Measurements from ENCODE around the gene ZNF688. TPM values are rescaled to one million over a fixed set of nuclear protein-coding genes. Genes with fewer than 3 reads are reported as not detected.

ZNF688 gene
- total RNA-seq, 4 donors from 2014 or later = 9.6 to 27.1 (median 12.5) TPM

GRCh38 chr16:30566531-30566930 is 5.0 kb downstream of the ZNF688 start:
- no peak for TF ChIP-seq POLR2A (IDR thresholded peaks at IDR 0.05)
- TF ChIP-seq, protein P1, sequence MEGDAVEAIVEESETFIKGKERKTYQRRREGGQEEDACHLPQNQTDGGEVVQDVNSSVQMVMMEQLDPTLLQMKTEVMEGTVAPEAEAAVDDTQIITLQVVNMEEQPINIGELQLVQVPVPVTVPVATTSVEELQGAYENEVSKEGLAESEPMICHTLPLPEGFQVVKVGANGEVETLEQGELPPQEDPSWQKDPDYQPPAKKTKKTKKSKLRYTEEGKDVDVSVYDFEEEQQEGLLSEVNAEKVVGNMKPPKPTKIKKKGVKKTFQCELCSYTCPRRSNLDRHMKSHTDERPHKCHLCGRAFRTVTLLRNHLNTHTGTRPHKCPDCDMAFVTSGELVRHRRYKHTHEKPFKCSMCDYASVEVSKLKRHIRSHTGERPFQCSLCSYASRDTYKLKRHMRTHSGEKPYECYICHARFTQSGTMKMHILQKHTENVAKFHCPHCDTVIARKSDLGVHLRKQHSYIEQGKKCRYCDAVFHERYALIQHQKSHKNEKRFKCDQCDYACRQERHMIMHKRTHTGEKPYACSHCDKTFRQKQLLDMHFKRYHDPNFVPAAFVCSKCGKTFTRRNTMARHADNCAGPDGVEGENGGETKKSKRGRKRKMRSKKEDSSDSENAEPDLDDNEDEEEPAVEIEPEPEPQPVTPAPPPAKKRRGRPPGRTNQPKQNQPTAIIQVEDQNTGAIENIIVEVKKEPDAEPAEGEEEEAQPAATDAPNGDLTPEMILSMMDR (IDR thresholded peaks at IDR 0.05) = no peak
- Histone ChIP-seq H3K27ac (no peak overlapping the region), H3K36me3 (no peaks in the 10 kb centered on the region), H3K4me1 (no peaks in the 10 kb centered on the region), H3K4me3 (no peak overlapping the region), H3K27me3 (no peaks in the 10 kb centered on the region), H3K9me3 (no peaks in the 10 kb centered on the region)
- no peak for DNase-seq
- intact Hi-C loops (cut with DNase I; ENCODE audit: low total_unique reads) = no loop called here

DNA sequence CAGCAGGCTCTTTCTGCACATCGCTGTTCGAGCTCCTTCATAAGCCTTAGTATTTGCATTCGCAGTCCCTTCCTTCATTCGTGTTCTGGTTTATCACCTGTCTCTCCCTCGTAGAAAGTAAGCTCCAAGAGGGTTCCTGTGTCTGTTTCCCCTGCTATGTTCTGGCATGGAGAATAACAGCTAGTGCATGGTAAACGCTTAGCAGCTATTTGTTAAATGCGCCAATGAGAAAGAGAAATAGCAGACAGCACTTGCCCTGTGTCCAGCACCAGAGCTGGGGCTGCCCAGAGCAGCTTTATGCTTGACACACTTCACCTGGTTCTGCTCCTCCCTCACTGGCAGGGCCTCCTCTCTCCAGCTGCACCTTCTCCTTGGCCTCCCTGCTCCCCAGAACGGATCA is 5.5 kb downstream of the ZNF688 start:
- Histone ChIP-seq H3K4me3 (no peak overlapping the region), H3K36me3 (no peaks in the 10 kb centered on the region), H3K27ac (no peak overlapping the region), H3K27me3 (no peaks in the 10 kb centered on the region), H3K9me3 (no peaks in the 10 kb centered on the region), H3K4me1 (no peaks in the 10 kb centered on the region)
- no peak for TF ChIP-seq POLR2A (IDR thresholded peaks at IDR 0.05)
- TF ChIP-seq, protein P1 (IDR thresholded peaks at IDR 0.05) = no peak
- intact Hi-C loops (cut with DNase I; ENCODE audit: low total_unique reads) = no loop called here
- DNase-seq = no peak

GRCh38 chr16:30565526-30565925 is 6.0 kb downstream of the ZNF688 start:
- TF ChIP-seq, protein P1 (IDR thresholded peaks at IDR 0.05) = no peak
- no peak for TF ChIP-seq POLR2A (IDR thresholded peaks at IDR 0.05)
- no peaks in the 10 kb centered on the region for H3K36me3 ChIP-seq
- H3K4me3 ChIP-seq = no peak overlapping the region
- DNase-seq = no peak
- no peaks in the 10 kb centered on the region for H3K4me1 ChIP-seq
- no peaks in the 10 kb centered on the region for H3K27me3 ChIP-seq
- no peaks in the 10 kb centered on the region for H3K9me3 ChIP-seq
- intact Hi-C loops (cut with DNase I; ENCODE audit: low total_unique reads) = no loop called here
- no peak overlapping the region for H3K27ac ChIP-seq

GRCh38 chr16:30562021-30562420 is 9.5 kb downstream of the ZNF688 start:
- no peaks in the 10 kb centered on the region for H3K36me3 ChIP-seq
- intact Hi-C loops (cut with DNase I; ENCODE audit: low total_unique reads) = no loop called here
- peaks cover 0 to 4% of the 10 kb centered on the region in 2 donors for H3K4me1 ChIP-seq
- no peaks in the 10 kb centered on the region for H3K9me3 ChIP-seq
- no peak for DNase-seq
- TF ChIP-seq POLR2A (IDR thresholded peaks at IDR 0.05) = no peak
- TF ChIP-seq, protein P1 (IDR thresholded peaks at IDR 0.05) = no peak
- H3K27me3 ChIP-seq = no peaks in the 10 kb centered on the region
- no peak overlapping the region for H3K4me3 ChIP-seq
- H3K27ac ChIP-seq = peak overlapping the region in 1 of 2 donors; percentile 74

DNA sequence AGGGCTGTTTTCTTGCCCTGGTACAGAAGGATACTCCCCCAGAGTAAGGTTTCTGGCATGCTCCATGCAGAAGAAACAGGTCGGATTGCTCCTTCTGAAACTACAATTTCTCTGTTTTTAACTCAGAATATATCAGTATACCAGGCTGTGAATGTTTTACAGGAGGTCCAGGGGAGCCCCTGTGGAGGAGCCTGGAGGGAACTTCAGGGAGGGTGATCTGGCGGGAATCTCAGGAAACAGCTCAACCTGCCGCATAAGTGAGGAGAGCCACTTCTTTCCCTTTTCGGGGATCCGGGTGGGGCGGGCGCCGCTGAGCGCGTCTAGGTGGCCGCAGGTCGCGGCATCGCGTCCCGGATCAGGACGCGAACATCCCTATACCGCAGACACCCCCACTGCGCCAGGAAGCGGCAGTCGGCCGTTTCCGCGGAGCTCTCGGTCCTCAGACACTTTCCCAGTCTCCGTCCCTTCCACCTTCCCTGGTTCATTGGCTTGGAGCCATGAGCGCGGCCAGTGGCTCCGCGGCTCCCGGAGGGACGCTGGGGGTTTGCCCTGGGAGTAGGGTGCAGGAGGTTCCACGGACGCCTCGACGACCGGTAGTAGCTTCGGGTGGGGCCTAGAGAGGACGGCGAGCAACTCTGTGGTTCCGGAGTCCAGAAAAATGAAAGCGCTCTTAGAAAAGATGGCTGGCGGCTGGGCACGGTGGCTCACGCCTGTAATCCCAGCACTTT is 10.3 kb downstream of the ZNF688 start:
- no peaks in the 10 kb centered on the region for H3K36me3 ChIP-seq
- H3K9me3 ChIP-seq = no peaks in the 10 kb centered on the region
- intact Hi-C loops (cut with DNase I; ENCODE audit: low total_unique reads) = no loop called here
- H3K4me1 ChIP-seq = peaks cover 0 to 6% of the 10 kb centered on the region in 2 donors
- no peak for TF ChIP-seq POLR2A (IDR thresholded peaks at IDR 0.05)
- TF ChIP-seq, protein P1 (IDR thresholded peaks at IDR 0.05) = no peak
- DNase-seq = peak; percentile 51 to 53
- H3K4me3 ChIP-seq = peak overlapping the region; percentile 44 to 50
- peak overlapping the region; percentile 62 to 74 for H3K27ac ChIP-seq
- no peaks in the 10 kb centered on the region for H3K27me3 ChIP-seq

Measured in uterus (tissue), 4 donors.